GM21526 (cell line): ENCODE data around the gene RPTOR.
"Not testable (repeated sequence)": the region's sequence is repeated elsewhere in the genome, so short reads cannot be mapped to it uniquely, and the experiment has no call there.

ENCODE experiments used
- ATAC-seq: cut with Tn5 transposase; IDR thresholded peaks from one replicate; pipeline ENCODE4 v1.9.1; 2021; ENCODE audit warnings: moderate library complexity; ENCODE audit not compliant: unreplicated experiment, low FRiP score

The RPTOR gene

DNA sequence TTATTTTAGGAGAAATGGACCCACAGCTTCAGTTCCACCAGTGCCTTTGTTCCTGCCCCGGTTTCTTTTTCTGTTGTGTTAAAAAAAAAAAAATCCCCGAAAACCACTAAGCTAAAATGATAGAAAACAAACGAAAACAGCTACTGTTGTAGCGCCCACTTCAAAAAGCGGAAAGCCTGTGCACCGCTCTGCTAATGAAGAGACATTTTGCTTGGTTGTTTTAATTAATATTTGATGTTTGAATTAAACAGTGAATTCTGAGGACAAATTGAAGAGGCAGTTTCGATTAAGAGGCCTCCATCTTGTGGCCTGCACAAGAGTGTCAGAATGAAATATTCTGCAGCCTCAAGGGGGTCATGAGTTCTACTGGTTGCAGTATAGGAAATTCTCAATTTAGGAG lies 186.7 kb downstream of the RPTOR start:
- ATAC-seq, result no peak

- no peak for ATAC-seq
Observed at GRCh38 chr17:80732268-80732667, 187.6 kb downstream of the RPTOR start.

GRCh38 chr17:80737106-80738019 lies 192.7 kb downstream of the RPTOR start:
- ATAC-seq, result peak; percentile 72

DNA sequence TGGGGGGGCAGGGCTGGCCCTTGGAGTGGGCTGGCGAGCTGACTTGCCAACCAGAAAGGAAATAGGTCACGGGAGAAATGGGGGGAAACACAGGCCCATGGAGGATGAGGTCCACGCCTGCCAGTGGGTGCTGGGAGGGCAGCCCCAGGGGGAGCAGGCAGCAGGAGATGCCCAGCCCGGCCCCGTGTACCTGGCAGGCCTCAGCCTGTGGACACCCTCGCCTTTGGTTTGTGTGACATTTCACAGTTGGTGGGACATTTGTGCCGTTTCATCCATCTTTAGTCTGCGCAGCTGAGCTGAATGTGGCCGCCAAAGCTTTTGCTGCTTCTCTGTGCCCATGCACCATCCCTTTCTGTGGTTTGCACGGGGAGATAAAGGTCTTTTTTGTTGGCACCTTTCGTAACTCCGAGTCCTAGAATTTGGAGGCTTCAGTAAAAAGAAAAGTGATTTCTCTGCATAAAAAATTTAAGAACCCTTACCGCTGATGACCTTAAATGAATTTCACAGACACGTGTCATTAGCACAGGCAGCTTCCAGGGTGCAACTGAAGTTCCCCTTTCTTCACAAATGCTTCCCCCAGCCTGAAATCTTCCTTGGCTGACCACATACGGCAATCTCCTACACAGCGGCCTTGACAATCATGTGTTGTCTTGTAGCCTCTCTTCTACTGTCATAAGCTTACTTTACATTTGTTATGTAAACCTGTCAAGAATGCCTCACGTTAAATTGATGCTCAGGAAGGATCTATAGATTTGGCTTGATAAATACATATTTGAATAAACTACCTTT lies 193.6 kb downstream of the RPTOR start:
- no peak for ATAC-seq

GRCh38 chr17:80738987-80739730 lies 194.5 kb downstream of the RPTOR start:
- no peak for ATAC-seq

DNA sequence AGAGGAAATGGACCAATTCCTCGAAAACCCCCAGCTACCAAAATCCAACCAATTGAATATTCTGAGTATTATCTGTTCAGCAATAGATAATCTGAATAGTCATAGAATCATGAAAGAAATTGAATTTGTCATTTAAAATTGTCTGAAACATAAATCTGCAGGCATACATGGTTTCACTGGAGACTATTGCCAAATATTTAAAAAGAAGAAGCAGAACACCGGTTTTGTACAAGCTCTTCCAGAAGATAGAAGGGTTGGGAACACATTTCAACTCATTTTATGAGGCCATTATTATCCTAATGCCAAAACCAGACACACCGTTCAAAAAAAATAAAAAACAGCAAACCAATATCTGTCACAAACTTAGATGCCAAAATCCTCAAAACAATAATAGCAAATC lies 195.5 kb downstream of the RPTOR start:
- ATAC-seq, result no peak

DNA sequence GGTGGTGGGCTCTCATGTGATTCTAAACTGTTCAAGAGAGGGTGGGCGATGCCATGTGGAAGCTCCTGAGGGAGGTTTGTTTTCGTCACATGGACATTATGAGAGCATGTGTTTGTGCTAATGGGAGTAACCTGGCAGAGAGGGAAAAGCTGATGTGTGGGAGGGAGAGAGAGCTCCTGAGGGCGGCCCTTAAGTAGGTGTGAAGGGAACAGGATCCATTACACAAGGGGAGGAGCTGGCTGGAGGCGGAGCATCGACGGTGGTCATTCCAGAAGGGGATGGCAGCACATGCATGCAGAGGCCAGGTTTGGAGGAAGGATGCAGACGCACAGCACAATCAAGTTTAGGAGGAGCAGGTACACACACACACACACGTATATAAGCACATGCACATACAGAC lies 197.5 kb downstream of the RPTOR start:
- no peak for ATAC-seq

- ATAC-seq, result no peak
Observed at GRCh38 chr17:80742581-80743180, 198.0 kb downstream of the RPTOR start.

- ATAC-seq, result no peak
Observed at GRCh38 chr17:80743181-80743771, 198.6 kb downstream of the RPTOR start.

GRCh38 chr17:80743973-80744372 lies 199.3 kb downstream of the RPTOR start:
- not testable (repeated sequence) for ATAC-seq

- ATAC-seq, result not testable (repeated sequence)
Observed at GRCh38 chr17:80744725-80745124, 200.1 kb downstream of the RPTOR start.

GRCh38 chr17:80745183-80745582 lies 200.5 kb downstream of the RPTOR start:
- no peak for ATAC-seq

DNA sequence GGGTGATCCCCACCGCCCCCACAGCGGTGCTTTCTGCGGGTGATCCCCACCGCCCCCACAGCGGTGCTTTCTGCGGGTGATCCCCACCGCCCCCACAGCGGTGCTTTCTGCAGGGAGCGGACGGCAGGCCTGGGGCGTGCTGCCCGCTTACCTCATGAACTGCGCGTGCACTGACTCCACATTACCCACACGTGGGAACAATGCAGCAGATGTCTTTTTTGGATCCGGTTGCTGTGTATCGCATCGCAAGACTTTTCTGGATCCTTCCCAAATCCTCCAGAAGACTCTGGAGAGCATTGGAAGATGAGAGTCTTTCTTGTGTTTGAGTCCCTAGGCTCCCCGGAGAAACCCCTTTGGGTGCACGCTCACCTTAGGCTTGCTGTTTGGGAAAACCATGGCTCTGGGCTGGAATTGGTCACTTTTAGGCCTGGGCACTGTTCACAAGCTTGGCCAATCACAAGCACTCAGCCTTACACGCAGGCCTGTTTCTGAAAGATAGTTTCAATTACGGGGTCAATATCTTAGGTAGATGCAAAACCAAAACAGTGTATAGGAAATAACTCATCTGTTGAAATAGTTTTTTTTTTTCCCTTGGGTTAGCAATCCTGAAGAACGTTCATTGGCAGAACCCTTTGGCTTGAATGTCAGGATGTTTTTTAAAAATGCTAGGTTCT lies 201.8 kb downstream of the RPTOR start:
- no peak for ATAC-seq

- no peak for ATAC-seq
Observed at GRCh38 chr17:80747469-80747868, 202.8 kb downstream of the RPTOR start.

- ATAC-seq, result no peak
Observed at GRCh38 chr17:80749611-80750010, 205.0 kb downstream of the RPTOR start.

- no peak for ATAC-seq
Observed at GRCh38 chr17:80750263-80750662, 205.6 kb downstream of the RPTOR start.

DNA sequence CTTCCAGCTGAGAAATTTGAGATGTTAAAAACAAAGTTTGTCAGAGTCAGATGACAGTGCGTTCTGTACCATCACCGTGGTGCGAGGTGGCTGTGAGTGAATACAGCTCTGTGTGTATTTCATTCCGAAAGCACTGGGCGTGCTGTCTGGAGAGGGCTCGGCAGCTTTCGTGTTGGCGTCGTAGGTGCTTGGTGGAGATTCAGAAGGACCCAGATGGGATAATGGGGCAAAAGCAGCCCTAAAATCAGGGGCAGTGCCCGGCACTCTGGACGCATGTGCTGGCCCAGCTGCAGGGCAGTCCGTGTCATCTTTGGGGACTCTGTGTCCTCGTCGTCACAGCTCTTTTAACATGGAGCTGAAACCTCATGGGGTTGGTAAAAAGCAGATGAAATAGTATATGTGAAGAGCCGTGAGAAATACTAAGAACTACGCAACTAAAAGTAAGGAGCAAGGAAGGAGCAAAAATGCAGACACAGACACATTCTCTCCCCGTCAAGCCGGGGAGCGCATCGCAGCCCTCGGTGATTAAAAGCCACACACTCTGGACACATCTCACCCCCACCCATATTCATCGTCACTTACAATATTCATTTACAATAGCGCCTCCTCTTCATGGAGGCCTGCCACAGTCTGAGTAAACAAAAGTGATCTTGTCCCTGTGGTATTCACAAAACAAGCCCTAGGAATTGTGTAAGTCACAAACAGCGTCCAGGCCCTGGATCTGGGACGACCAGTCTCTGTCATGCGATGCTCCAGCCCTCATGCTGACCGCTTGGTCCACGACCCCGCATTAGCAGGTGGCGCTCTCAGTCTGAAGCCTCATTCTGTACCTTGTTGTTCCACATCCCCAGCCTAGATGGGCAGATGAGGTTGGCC lies 206.7 kb downstream of the RPTOR start:
- ATAC-seq, result no peak

GRCh38 chr17:80751946-80752581 lies 207.4 kb downstream of the RPTOR start:
- ATAC-seq, result no peak
